ENCODE results near the gene MYEOV. TPM values are rescaled to one million over a fixed set of nuclear protein-coding genes. Genes with fewer than 3 reads are reported as not detected.

The MYEOV gene
- total RNA-seq, 1 experiment from 2014 or later: 0.22 TPM

DNA sequence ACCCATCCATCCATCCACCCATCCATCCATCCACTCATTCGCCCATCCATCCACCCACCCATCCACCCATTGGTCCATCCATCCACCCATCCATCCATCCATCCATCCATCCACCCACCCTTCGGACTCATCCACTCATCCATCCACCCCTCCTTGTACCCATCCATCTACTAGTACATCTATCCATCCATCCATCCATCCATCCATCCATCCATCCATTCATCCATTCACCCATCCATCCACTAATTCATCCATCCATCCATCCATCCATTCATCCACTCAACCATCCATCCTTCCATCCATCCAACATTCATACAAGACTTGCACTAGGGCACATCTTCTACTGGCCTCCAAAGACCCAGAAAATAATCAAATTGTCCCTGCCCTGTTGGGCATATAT, 20.0 kb downstream of the MYEOV start:
- no CpG with 5 or more reads among the region's 2 CpGs for WGBS (ENCODE audit: extremely low coverage, insufficient read length, low lambda C conversion rate)
- Mint-ChIP-seq H3K9me3 (no peaks in the 10 kb centered on the region; a peak in 2 of 5 replicates), H3K27me3 (ENCODE audit: low read depth) (peaks cover 6% of the 10 kb centered on the region), H3K27ac (no peak overlapping the region), H3K4me1 (peaks cover 3 to 12% of the 10 kb centered on the region in 2 experiments), H3K36me3 (ENCODE audit: insufficient read depth in 1 of 3, low read depth in 3 of 3) (no peaks in the 10 kb centered on the region), H3K4me3 (no peak overlapping the region)
- Histone ChIP-seq H3K4me2 (ENCODE audit: insufficient read depth, insufficient read length, low read length) (no peak overlapping the region), H2BK120ac (ENCODE audit: low read depth, low read length, poor library complexity, severe bottlenecking) (no peak overlapping the region), H2BK15ac (ENCODE audit: low read depth, low read length) (no peak overlapping the region), H4K20me1 (ENCODE audit: control insufficient read depth, insufficient read depth, insufficient read length) (no peaks in the 10 kb centered on the region), H4K8ac (replicated peaks; ENCODE audit: insufficient read length, low read depth, low read length) (no peak overlapping the region), H3K79me1 (ENCODE audit: insufficient read depth, low read depth, low read length, poor library complexity, severe bottlenecking) (no peaks in the 10 kb centered on the region), H3K27ac (ENCODE audit: insufficient read length, low read depth, low read length) (no peak overlapping the region), H2BK5ac (ENCODE audit: insufficient read length, low read length) (no peak overlapping the region), H3K79me2 (ENCODE audit: insufficient read depth, low read length) (no peaks in the 10 kb centered on the region), H3K9ac (ENCODE audit: extremely low read depth, insufficient read length, low read length) (no peak overlapping the region), H4K91ac (ENCODE audit: insufficient read length, low read depth, low read length) (no peak overlapping the region), H3K27me3 (ENCODE audit: insufficient read depth, low read length) (no peaks in the 10 kb centered on the region), H3K56ac (ENCODE audit: insufficient read length, low read depth, low read length) (no peak overlapping the region), H2BK12ac (ENCODE audit: insufficient read length, low read depth, low read length) (no peak overlapping the region), H3T11ph (ENCODE audit: low read length) (no peak overlapping the region), H3K23ac (ENCODE audit: insufficient read length, low read depth, low read length) (no peak overlapping the region), H3K23me2 (ENCODE audit: insufficient read length, low read depth, low read length, poor library complexity, severe bottlenecking) (no peaks in the 10 kb centered on the region), H3K4ac (ENCODE audit: low read depth, low read length) (no peak overlapping the region), H2AK5ac (ENCODE audit: insufficient read length, low read length) (no peak overlapping the region), H2BK20ac (ENCODE audit: low read depth, low read length, poor library complexity, severe bottlenecking) (no peak overlapping the region), H3K14ac (ENCODE audit: insufficient read depth, low read length) (no peak overlapping the region), H2AFZ (ENCODE audit: low read length) (no peak overlapping the region), H4K5ac (ENCODE audit: insufficient read length, low read depth, low read length) (no peak overlapping the region), H3K18ac (ENCODE audit: insufficient read length, low read depth, low read length) (no peak overlapping the region), H3K9me3 (ENCODE audit: control insufficient read depth, low read depth, low read length) (no peaks in the 10 kb centered on the region), H3K4me1 (ENCODE audit: insufficient read depth, low read length) (no peaks in the 10 kb centered on the region)
- TF ChIP-seq, protein P1, sequence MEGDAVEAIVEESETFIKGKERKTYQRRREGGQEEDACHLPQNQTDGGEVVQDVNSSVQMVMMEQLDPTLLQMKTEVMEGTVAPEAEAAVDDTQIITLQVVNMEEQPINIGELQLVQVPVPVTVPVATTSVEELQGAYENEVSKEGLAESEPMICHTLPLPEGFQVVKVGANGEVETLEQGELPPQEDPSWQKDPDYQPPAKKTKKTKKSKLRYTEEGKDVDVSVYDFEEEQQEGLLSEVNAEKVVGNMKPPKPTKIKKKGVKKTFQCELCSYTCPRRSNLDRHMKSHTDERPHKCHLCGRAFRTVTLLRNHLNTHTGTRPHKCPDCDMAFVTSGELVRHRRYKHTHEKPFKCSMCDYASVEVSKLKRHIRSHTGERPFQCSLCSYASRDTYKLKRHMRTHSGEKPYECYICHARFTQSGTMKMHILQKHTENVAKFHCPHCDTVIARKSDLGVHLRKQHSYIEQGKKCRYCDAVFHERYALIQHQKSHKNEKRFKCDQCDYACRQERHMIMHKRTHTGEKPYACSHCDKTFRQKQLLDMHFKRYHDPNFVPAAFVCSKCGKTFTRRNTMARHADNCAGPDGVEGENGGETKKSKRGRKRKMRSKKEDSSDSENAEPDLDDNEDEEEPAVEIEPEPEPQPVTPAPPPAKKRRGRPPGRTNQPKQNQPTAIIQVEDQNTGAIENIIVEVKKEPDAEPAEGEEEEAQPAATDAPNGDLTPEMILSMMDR (conservative IDR thresholded peaks at IDR 0.05): no peak
- no peak for DNase-seq

All from H9 (cell line).